ENCODE results near the gene ATP8A2. TPM values are rescaled to one million over a fixed set of nuclear protein-coding genes. Genes with fewer than 3 reads are reported as not detected.

ATP8A2 gene
- total and polyA plus RNA-seq, 10 of the 15 experiments (the other 5 are each of a cell fraction or from before 2014, with no cell fraction given), result 0.01 to 0.04 (median 0.04) TPM; not detected in 7

DNA sequence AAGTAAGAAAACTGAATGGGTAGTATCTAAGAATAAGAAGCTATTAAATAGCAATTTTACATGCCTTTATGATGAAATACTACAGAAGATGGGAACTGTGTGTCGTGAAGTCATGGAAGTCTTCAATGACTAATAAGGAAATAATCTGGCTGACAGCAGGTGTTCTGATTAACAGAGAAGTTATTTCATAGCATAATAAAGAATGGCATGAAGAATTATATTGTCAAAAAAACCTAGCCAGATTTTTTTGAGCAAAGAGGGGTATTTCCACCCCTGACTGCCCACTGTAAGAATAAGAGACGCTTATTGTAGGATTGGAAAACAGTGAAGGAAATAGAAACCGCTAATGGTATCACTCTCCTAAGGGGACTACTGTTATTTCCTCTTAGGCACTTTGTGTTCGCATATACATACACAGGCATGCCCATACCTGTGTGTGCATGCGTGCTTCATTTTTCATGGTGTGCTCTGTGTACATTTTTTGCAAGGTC lies 361.3 kb downstream of the ATP8A2 start:
- POLR2A ChIA-PET, result no interaction called here
- Histone ChIP-seq H3K27ac (ENCODE audit: control insufficient read depth, insufficient read depth) (no peak overlapping the region), H3K27me3 (replicated peaks in 1 of 2; ENCODE audit: control insufficient read depth in 2 of 2, insufficient read depth in 2 of 2, low read length in 1 of 2) (peaks cover 0 to 3% of the 10 kb centered on the region in 2 experiments; a peak in 1 of 4 replicates), H3K4me2 (ENCODE audit: control insufficient read depth, insufficient read depth) (no peak overlapping the region), H3K9ac (ENCODE audit: control insufficient read depth, insufficient read depth, low read length) (no peak overlapping the region), H3K36me3 (ENCODE audit: control insufficient read depth in 2 of 2, insufficient read depth in 2 of 2, low read length in 1 of 2) (no peaks in the 10 kb centered on the region), H3K79me2 (ENCODE audit: control insufficient read depth, insufficient read depth, low read length) (no peaks in the 10 kb centered on the region), H3K9me3 (replicated peaks; ENCODE audit: control insufficient read depth, insufficient read depth, low read length) (no peaks in the 10 kb centered on the region), H3K4me1 (ENCODE audit: control insufficient read depth, insufficient read depth, low read length) (no peaks in the 10 kb centered on the region), H2AFZ (ENCODE audit: control insufficient read depth, low read depth, low read length) (no peak overlapping the region), H4K20me1 (ENCODE audit: control insufficient read depth, insufficient read depth) (no peaks in the 10 kb centered on the region), H3K4me3 (no peak overlapping the region)
- no TSS peak for BruUV-seq (replicated peaks)
- ATAC-seq (no peak), FAIRE-seq (no peak), DNase-seq (ENCODE audit: low read depth, low spot score) (no peak)
- intact Hi-C loops (cut with micrococcal nuclease; ENCODE audit: unreplicated experiment), result no loop called here
- no peak for TF ChIP-seq SUZ12 (IDR thresholded peaks at IDR 0.05; ENCODE audit: unreplicated experiment)
- TF ChIP-seq, protein P1, sequence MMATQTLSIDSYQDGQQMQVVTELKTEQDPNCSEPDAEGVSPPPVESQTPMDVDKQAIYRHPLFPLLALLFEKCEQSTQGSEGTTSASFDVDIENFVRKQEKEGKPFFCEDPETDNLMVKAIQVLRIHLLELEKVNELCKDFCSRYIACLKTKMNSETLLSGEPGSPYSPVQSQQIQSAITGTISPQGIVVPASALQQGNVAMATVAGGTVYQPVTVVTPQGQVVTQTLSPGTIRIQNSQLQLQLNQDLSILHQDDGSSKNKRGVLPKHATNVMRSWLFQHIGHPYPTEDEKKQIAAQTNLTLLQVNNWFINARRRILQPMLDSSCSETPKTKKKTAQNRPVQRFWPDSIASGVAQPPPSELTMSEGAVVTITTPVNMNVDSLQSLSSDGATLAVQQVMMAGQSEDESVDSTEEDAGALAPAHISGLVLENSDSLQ (IDR thresholded peaks at IDR 0.05), result no peak
- TF ChIP-seq CHD2 (IDR thresholded peaks at IDR 0.05; ENCODE audit: borderline replicate concordance, low read depth, low read length), result no peak
- TF ChIP-seq, protein P2, sequence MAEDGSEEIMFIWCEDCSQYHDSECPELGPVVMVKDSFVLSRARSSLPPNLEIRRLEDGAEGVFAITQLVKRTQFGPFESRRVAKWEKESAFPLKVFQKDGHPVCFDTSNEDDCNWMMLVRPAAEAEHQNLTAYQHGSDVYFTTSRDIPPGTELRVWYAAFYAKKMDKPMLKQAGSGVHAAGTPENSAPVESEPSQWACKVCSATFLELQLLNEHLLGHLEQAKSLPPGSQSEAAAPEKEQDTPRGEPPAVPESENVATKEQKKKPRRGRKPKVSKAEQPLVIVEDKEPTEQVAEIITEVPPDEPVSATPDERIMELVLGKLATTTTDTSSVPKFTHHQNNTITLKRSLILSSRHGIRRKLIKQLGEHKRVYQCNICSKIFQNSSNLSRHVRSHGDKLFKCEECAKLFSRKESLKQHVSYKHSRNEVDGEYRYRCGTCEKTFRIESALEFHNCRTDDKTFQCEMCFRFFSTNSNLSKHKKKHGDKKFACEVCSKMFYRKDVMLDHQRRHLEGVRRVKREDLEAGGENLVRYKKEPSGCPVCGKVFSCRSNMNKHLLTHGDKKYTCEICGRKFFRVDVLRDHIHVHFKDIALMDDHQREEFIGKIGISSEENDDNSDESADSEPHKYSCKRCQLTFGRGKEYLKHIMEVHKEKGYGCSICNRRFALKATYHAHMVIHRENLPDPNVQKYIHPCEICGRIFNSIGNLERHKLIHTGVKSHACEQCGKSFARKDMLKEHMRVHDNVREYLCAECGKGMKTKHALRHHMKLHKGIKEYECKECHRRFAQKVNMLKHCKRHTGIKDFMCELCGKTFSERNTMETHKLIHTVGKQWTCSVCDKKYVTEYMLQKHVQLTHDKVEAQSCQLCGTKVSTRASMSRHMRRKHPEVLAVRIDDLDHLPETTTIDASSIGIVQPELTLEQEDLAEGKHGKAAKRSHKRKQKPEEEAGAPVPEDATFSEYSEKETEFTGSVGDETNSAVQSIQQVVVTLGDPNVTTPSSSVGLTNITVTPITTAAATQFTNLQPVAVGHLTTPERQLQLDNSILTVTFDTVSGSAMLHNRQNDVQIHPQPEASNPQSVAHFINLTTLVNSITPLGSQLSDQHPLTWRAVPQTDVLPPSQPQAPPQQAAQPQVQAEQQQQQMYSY (CRISPR knock-in tag; IDR thresholded peaks at IDR 0.05), result no peak
- no peak for TF ChIP-seq MTA2 (IDR thresholded peaks at IDR 0.05; ENCODE audit: low read depth)
- TF ChIP-seq ZBED1 (IDR thresholded peaks at IDR 0.05; ENCODE audit: borderline replicate concordance), result no peak
- TF ChIP-seq RBBP5 (conservative IDR thresholded peaks at IDR 0.05), result no peak
- TF ChIP-seq RAD21 (IDR thresholded peaks at IDR 0.05; ENCODE audit: insufficient read depth, low read depth, low read length), result no peak
- no peak for TF ChIP-seq HDAC2 (IDR thresholded peaks at IDR 0.05)
- no peak for TF ChIP-seq NFYB (IDR thresholded peaks at IDR 0.05; ENCODE audit: insufficient read depth, low read depth, low read length)
- TF ChIP-seq GABPA (IDR thresholded peaks at IDR 0.05; ENCODE audit: low read depth), result no peak
- no peak for TF ChIP-seq MYB (IDR thresholded peaks at IDR 0.05; ENCODE audit: borderline replicate concordance, low read depth, low read length)
- TF ChIP-seq BRCA1 (IDR thresholded peaks at IDR 0.05; ENCODE audit: low read depth, low read length), result no peak
- TF ChIP-seq, protein P3, sequence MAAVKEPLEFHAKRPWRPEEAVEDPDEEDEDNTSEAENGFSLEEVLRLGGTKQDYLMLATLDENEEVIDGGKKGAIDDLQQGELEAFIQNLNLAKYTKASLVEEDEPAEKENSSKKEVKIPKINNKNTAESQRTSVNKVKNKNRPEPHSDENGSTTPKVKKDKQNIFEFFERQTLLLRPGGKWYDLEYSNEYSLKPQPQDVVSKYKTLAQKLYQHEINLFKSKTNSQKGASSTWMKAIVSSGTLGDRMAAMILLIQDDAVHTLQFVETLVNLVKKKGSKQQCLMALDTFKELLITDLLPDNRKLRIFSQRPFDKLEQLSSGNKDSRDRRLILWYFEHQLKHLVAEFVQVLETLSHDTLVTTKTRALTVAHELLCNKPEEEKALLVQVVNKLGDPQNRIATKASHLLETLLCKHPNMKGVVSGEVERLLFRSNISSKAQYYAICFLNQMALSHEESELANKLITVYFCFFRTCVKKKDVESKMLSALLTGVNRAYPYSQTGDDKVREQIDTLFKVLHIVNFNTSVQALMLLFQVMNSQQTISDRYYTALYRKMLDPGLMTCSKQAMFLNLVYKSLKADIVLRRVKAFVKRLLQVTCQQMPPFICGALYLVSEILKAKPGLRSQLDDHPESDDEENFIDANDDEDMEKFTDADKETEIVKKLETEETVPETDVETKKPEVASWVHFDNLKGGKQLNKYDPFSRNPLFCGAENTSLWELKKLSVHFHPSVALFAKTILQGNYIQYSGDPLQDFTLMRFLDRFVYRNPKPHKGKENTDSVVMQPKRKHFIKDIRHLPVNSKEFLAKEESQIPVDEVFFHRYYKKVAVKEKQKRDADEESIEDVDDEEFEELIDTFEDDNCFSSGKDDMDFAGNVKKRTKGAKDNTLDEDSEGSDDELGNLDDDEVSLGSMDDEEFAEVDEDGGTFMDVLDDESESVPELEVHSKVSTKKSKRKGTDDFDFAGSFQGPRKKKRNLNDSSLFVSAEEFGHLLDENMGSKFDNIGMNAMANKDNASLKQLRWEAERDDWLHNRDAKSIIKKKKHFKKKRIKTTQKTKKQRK (IDR thresholded peaks at IDR 0.05; ENCODE audit: low read depth, low read length), result no peak
- RAD21 ChIA-PET (ENCODE audit: unreplicated experiment), result no interaction called here
- WGBS (ENCODE audit: insufficient coverage, insufficient replicate concordance, low lambda C conversion rate, missing lambda C conversion rate), result 51% methylated on average over 5 of the region's 5 CpGs
- SMC1A ChIA-PET (ENCODE audit: uncharacterized antibody, unreplicated experiment), result no interaction called here
- in situ Hi-C loops (cut with MboI), result no loop called here
- CTCF ChIA-PET, result no interaction called here

Data from GM12878 (cell line).